ENCODE measurements around the gene ABCA13. TPM values are rescaled to one million over a fixed set of nuclear protein-coding genes. Genes with fewer than 3 reads are reported as not detected.

ABCA13 gene
- polyA plus RNA-seq, 1 of the 3 experiments (the other 2 are of a cell fraction): not detected

- TF ChIP-seq RXRA (IDR thresholded peaks at IDR 0.05; ENCODE audit: borderline replicate concordance, low read depth): no peak
- Histone ChIP-seq H3K36me3 (replicated peaks in 1 of 2; ENCODE audit: control insufficient read depth in 1 of 2, insufficient read depth in 2 of 2, low read length in 1 of 2) (no peaks in the 10 kb centered on the region), H4K20me1 (ENCODE audit: insufficient read depth) (no peaks in the 10 kb centered on the region), H3K9me3 (no peaks in the 10 kb centered on the region), H2AFZ (ENCODE audit: low read depth) (no peak overlapping the region), H3K9me2 (no peaks in the 10 kb centered on the region), H3K27ac (ENCODE audit: low read depth in 2 of 2, low read length in 1 of 2) (no peak overlapping the region), H3K4me2 (no peak overlapping the region), H3K9ac (no peak overlapping the region), H3F3A (replicated peaks; ENCODE audit: insufficient read depth) (no peaks in the 10 kb centered on the region), H3K79me2 (ENCODE audit: insufficient read depth) (no peaks in the 10 kb centered on the region), H3K27me3 (ENCODE audit: insufficient read depth) (peaks cover 6% of the 10 kb centered on the region; the same call in 1 of the 2 replicates), H3K4me3 (ENCODE audit: low read depth in 2 of 2, low read length in 1 of 2) (no peak overlapping the region), H3K4me1 (ENCODE audit: control insufficient read depth in 1 of 2, insufficient read depth in 2 of 2, low read depth in 1 of 2, low read length in 1 of 2) (no peaks in the 10 kb centered on the region)
- ChIA-PET POLR2A (no interaction called here), CTCF (no interaction called here)
- 2% methylated on average over 3 of the region's 3 CpGs for WGBS (ENCODE audit: low lambda C conversion rate)
- DNase-seq: no peak
These were observed 146.1 kb downstream of the ABCA13 start for GRCh38 chr7:48317360-48317759.

- WGBS (ENCODE audit: low lambda C conversion rate): 7% methylated on average over 8 of the region's 8 CpGs
- Histone ChIP-seq H3K36me3 (replicated peaks in 1 of 2; ENCODE audit: control insufficient read depth in 1 of 2, insufficient read depth in 2 of 2, low read length in 1 of 2) (no peaks in the 10 kb centered on the region), H3K4me3 (ENCODE audit: low read depth in 2 of 2, low read length in 1 of 2) (no peak overlapping the region), H3K9ac (no peak overlapping the region), H3K27ac (ENCODE audit: low read depth in 2 of 2, low read length in 1 of 2) (no peak overlapping the region), H3K27me3 (ENCODE audit: insufficient read depth) (no peaks in the 10 kb centered on the region; the same call in 1 of the 2 replicates), H3K9me3 (peaks cover 3% of the 10 kb centered on the region; the same call in 1 of the 2 replicates), H3K4me1 (ENCODE audit: control insufficient read depth in 1 of 2, insufficient read depth in 2 of 2, low read depth in 1 of 2, low read length in 1 of 2) (no peaks in the 10 kb centered on the region), H4K20me1 (ENCODE audit: insufficient read depth) (no peaks in the 10 kb centered on the region), H3F3A (replicated peaks; ENCODE audit: insufficient read depth) (no peaks in the 10 kb centered on the region), H3K79me2 (ENCODE audit: insufficient read depth) (no peaks in the 10 kb centered on the region), H2AFZ (ENCODE audit: low read depth) (no peak overlapping the region), H3K4me2 (no peak overlapping the region), H3K9me2 (no peaks in the 10 kb centered on the region)
- ChIA-PET CTCF (no interaction called here), POLR2A (no interaction called here)
- DNase-seq: no peak
- no peak for TF ChIP-seq USF2 (IDR thresholded peaks at IDR 0.05; ENCODE audit: borderline replicate concordance, low read depth, low read length)
- no peak for TF ChIP-seq RXRA (IDR thresholded peaks at IDR 0.05; ENCODE audit: borderline replicate concordance, low read depth)
- TF ChIP-seq FOXJ3 (CRISPR knock-in tag; IDR thresholded peaks at IDR 0.05): no peak
- TF ChIP-seq RAD21 (IDR thresholded peaks at IDR 0.05; ENCODE audit: low read length): no peak
- TF ChIP-seq SMC3 (IDR thresholded peaks at IDR 0.05; ENCODE audit: low read depth, low read length): no peak
- TF ChIP-seq TAF1 (IDR thresholded peaks at IDR 0.05; ENCODE audit: borderline replicate concordance, low read depth, low read length): no peak
- no peak for TF ChIP-seq GABPA (IDR thresholded peaks at IDR 0.05; ENCODE audit: low read depth)
- TF ChIP-seq ELF1 (IDR thresholded peaks at IDR 0.05): no peak
- no peak for TF ChIP-seq ZBTB33 (IDR thresholded peaks at IDR 0.05; ENCODE audit: borderline replicate concordance, low read depth)
- TF ChIP-seq SIN3A (IDR thresholded peaks at IDR 0.05; ENCODE audit: borderline replicate concordance, low read depth, low read length): no peak
- TF ChIP-seq NRF1 (IDR thresholded peaks at IDR 0.05; ENCODE audit: low read depth, low read length): no peak
- TF ChIP-seq TCF12 (IDR thresholded peaks at IDR 0.05): no peak
- TF ChIP-seq POLR2AphosphoS5 (IDR thresholded peaks at IDR 0.05; ENCODE audit: low read depth, low read length): no peak
- TF ChIP-seq GATA2 (CRISPR knock-in tag; IDR thresholded peaks at IDR 0.05): no peak
- TF ChIP-seq IRF3 (IDR thresholded peaks at IDR 0.05; ENCODE audit: low read depth, low read length): no peak
- no peak for TF ChIP-seq REST (IDR thresholded peaks at IDR 0.05; ENCODE audit: low read depth, low read length)
- no peak for TF ChIP-seq RFX5 (IDR thresholded peaks at IDR 0.05; ENCODE audit: low read length)
- no peak for TF ChIP-seq RCOR1 (IDR thresholded peaks at IDR 0.05; ENCODE audit: low read length)
These were observed 150.2 kb downstream of the ABCA13 start for GRCh38 chr7:48321319-48322010.
